Neural progenitor cell (in vitro differentiated cells): ENCODE results near the gene STAT5B. TPM values are rescaled to one million over a fixed set of nuclear protein-coding genes. Genes with fewer than 3 reads are reported as not detected.
"Not testable (repeated sequence)": the region's sequence is repeated elsewhere in the genome, so short reads cannot be mapped to it uniquely, and the experiment has no call there.

ENCODE experiments used
- DNase-seq: peaks from one replicate; pipeline ENCODE4 v3.0.0-alpha.2; 2016; ENCODE audit warnings: low spot score
- H2AFZ ChIP-seq: fragments of 200-600 bp; sonication (generic); replicated peaks from 2 replicates; pipeline ENCODE4 v1.6.1; 2016; ENCODE audit warnings: antibody characterized with exemption
- H3F3A ChIP-seq: fragments of 200-600 bp; sonication (generic); 2 replicates; pipeline ENCODE4 v1.6.1; 2016; ENCODE audit warnings: antibody characterized with exemption, low read depth
- H3K27ac ChIP-seq: fragments of 200-600 bp; sonication (generic); 2 replicates; pipeline ENCODE4 v1.5.1; 2016; ENCODE audit warnings: mild to moderate bottlenecking
- H3K27me3 ChIP-seq: fragments of 200-600 bp; sonication (generic); 2 replicates; pipeline ENCODE4 v1.6.1; 2016; ENCODE audit warnings: mild to moderate bottlenecking, moderate library complexity
- H3K36me3 ChIP-seq: fragments of 200-600 bp; sonication (generic); 2 replicates; pipeline ENCODE4 v1.5.1; 2016
- H3K4me1 ChIP-seq: fragments of 200-600 bp; sonication (generic); 2 replicates; pipeline ENCODE4 v1.6.1; 2016; ENCODE audit warnings: mixed run types
- H3K4me2 ChIP-seq: fragments of 200-600 bp; sonication (generic); 2 replicates; pipeline ENCODE4 v1.6.1; 2016
- H3K4me3 ChIP-seq: fragments of 200-600 bp; sonication (generic); 2 replicates; pipeline ENCODE4 v1.5.1; 2016
- H3K79me2 ChIP-seq: fragments of 200-600 bp; sonication (generic); 2 replicates; pipeline ENCODE4 v1.6.1; 2016; ENCODE audit warnings: low read depth
- H3K9ac ChIP-seq: fragments of 200-600 bp; sonication (generic); 2 replicates; pipeline ENCODE4 v1.6.1; 2016
- H3K9me3 ChIP-seq: fragments of 200-600 bp; sonication (generic); 2 replicates; pipeline ENCODE4 v1.5.1; 2016; ENCODE audit warnings: low read depth
- H4K20me1 ChIP-seq: fragments of 200-600 bp; sonication (generic); 2 replicates; pipeline ENCODE4 v1.6.1; 2016; ENCODE audit warnings: low read depth
- H3K27ac Mint-ChIP-seq: 3 replicates; pipeline ENCODE4 v1.8.0; 2021; ENCODE audit warnings: mixed read lengths
- H3K27me3 Mint-ChIP-seq: 2 replicates; pipeline ENCODE4 v1.8.0; 2022; ENCODE audit warnings: low read depth, mild to moderate bottlenecking, inconsistent platforms, moderate library complexity, mixed read lengths; ENCODE audit not compliant: insufficient read depth
- H3K36me3 Mint-ChIP-seq: 3 replicates; pipeline ENCODE4 v1.8.0; 2021; ENCODE audit warnings: mixed read lengths
- H3K4me1 Mint-ChIP-seq: 3 replicates; pipeline ENCODE4 v1.8.0; 2021; ENCODE audit warnings: mixed read lengths
- H3K4me3 Mint-ChIP-seq: 3 replicates; pipeline ENCODE4 v1.8.0; 2021; ENCODE audit warnings: mild to moderate bottlenecking, moderate library complexity, mixed read lengths
- H3K9me3 Mint-ChIP-seq: 3 replicates; pipeline ENCODE4 v1.8.0; 2020; ENCODE audit warnings: mixed read lengths
- CTCF ChIP-seq: fragments of 200-600 bp; sonication (generic); IDR thresholded peaks from 2 replicates; pipeline ENCODE4 v1.5.1; 2017; ENCODE audit warnings: antibody characterized with exemption, mild to moderate bottlenecking
- EZH2 ChIP-seq: fragments of 200-600 bp; sonication (generic); IDR thresholded peaks from 2 replicates; pipeline ENCODE4 v1.6.1; 2017; ENCODE audit warnings: antibody characterized with exemption, mild to moderate bottlenecking, moderate library complexity
- EZH2phosphoT487 ChIP-seq: fragments of 200-600 bp; sonication (generic); IDR thresholded peaks from 2 replicates; pipeline ENCODE4 v1.6.1; 2017; ENCODE audit warnings: antibody characterized with exemption
- total RNA-seq: library from RNA; depleted of rRNA; stranded (reverse); fragments of >200 nt; gene quantifications from 2 replicates; pipeline ENCODE4 v1.2.3, GENCODE V29; 2015; ENCODE audit warnings: low replicate concordance

Gene STAT5B
- total RNA-seq, 1 donor from 2014 or later = 96.4 TPM

- Histone ChIP-seq H3K4me2 (no peak overlapping the region), H3K4me1 (no peaks in the 10 kb centered on the region), H3K9ac (no peak overlapping the region), H3K79me2 (peaks cover 88% of the 10 kb centered on the region), H3K4me3 (no peak overlapping the region), H3K36me3 (no peaks in the 10 kb centered on the region), H4K20me1 (peaks cover 30% of the 10 kb centered on the region), H2AFZ (no peak overlapping the region), H3K9me3 (no peaks in the 10 kb centered on the region), H3F3A (no peaks in the 10 kb centered on the region), H3K27ac (no peak overlapping the region), H3K27me3 (no peaks in the 10 kb centered on the region)
- no peak for DNase-seq
- H3K27ac Mint-ChIP-seq = no peak overlapping the region
- H3K4me1 Mint-ChIP-seq = no peaks in the 10 kb centered on the region
- no peaks in the 10 kb centered on the region for H3K27me3 Mint-ChIP-seq
- no peak for TF ChIP-seq EZH2phosphoT487
- no peak for TF ChIP-seq CTCF
- TF ChIP-seq EZH2 = no peak
- H3K4me3 Mint-ChIP-seq = no peak overlapping the region
- H3K9me3 Mint-ChIP-seq = peaks cover 5% of the 10 kb centered on the region
- H3K36me3 Mint-ChIP-seq = peaks cover 5% of the 10 kb centered on the region
Observed at GRCh38 chr17:42266462-42266861, 9.7 kb downstream of the STAT5B start.

GRCh38 chr17:42264366-42264765 is 11.8 kb downstream of the STAT5B start:
- H3K36me3 ChIP-seq, H3K4me2 ChIP-seq, H3K9me3 Mint-ChIP-seq, H2AFZ ChIP-seq, H3K9me3 ChIP-seq, H3F3A ChIP-seq, H3K27me3 ChIP-seq, H3K27ac ChIP-seq, H3K4me1 ChIP-seq, H3K27ac Mint-ChIP-seq, H3K27me3 Mint-ChIP-seq, H3K36me3 Mint-ChIP-seq, H3K4me3 ChIP-seq, H3K4me3 Mint-ChIP-seq, H3K4me1 Mint-ChIP-seq, H3K9ac ChIP-seq, DNase-seq: not testable (repeated sequence)
- Histone ChIP-seq H4K20me1 (peaks cover 11% of the 10 kb centered on the region), H3K79me2 (peaks cover 88% of the 10 kb centered on the region)

- H3K9ac ChIP-seq = no peak overlapping the region
- Mint-ChIP-seq H3K36me3 (no peaks in the 10 kb centered on the region), H3K9me3 (peaks cover 1% of the 10 kb centered on the region), H3K4me3 (no peak overlapping the region), H3K27me3 (peaks cover 3% of the 10 kb centered on the region), H3K4me1 (peaks cover 6% of the 10 kb centered on the region), H3K27ac (no peak overlapping the region)
- H3K9me3 ChIP-seq = no peaks in the 10 kb centered on the region
- H3K27ac ChIP-seq = no peak overlapping the region
- no peaks in the 10 kb centered on the region for H3K4me1 ChIP-seq
- no peak for TF ChIP-seq EZH2phosphoT487
- TF ChIP-seq EZH2 = no peak
- TF ChIP-seq CTCF = no peak
- peaks cover 32% of the 10 kb centered on the region for H4K20me1 ChIP-seq
- no peaks in the 10 kb centered on the region for H3K36me3 ChIP-seq
- peaks cover 79% of the 10 kb centered on the region for H3K79me2 ChIP-seq
- DNase-seq = no peak
- H2AFZ ChIP-seq = no peak overlapping the region
- no peak overlapping the region for H3K4me3 ChIP-seq
- no peaks in the 10 kb centered on the region for H3K27me3 ChIP-seq
- no peak overlapping the region for H3K4me2 ChIP-seq
- peaks cover 3% of the 10 kb centered on the region for H3F3A ChIP-seq
Observed at GRCh38 chr17:42260318-42260717, 15.9 kb downstream of the STAT5B start.

- Mint-ChIP-seq H3K36me3 (peaks cover 2% of the 10 kb centered on the region), H3K27me3 (peaks cover 3% of the 10 kb centered on the region), H3K4me1 (peaks cover 11% of the 10 kb centered on the region), H3K27ac (no peak overlapping the region), H3K9me3 (no peaks in the 10 kb centered on the region), H3K4me3 (no peak overlapping the region)
- TF ChIP-seq EZH2phosphoT487 (no peak), EZH2 (no peak), CTCF (no peak)
- Histone ChIP-seq H3K4me3 (no peak overlapping the region), H3K79me2 (peaks cover 88% of the 10 kb centered on the region), H3K27me3 (no peaks in the 10 kb centered on the region), H3K4me2 (no peak overlapping the region), H3K4me1 (no peaks in the 10 kb centered on the region), H2AFZ (no peak overlapping the region), H3F3A (peaks cover 3% of the 10 kb centered on the region), H4K20me1 (peaks cover 69% of the 10 kb centered on the region), H3K36me3 (no peaks in the 10 kb centered on the region), H3K9me3 (no peaks in the 10 kb centered on the region), H3K27ac (no peak overlapping the region), H3K9ac (no peak overlapping the region)
- no peak for DNase-seq
Observed at GRCh38 chr17:42255445-42255844, 20.7 kb downstream of the STAT5B start.
